Measurements from ENCODE around the gene KIZ.

- TF ChIP-seq, protein P1, sequence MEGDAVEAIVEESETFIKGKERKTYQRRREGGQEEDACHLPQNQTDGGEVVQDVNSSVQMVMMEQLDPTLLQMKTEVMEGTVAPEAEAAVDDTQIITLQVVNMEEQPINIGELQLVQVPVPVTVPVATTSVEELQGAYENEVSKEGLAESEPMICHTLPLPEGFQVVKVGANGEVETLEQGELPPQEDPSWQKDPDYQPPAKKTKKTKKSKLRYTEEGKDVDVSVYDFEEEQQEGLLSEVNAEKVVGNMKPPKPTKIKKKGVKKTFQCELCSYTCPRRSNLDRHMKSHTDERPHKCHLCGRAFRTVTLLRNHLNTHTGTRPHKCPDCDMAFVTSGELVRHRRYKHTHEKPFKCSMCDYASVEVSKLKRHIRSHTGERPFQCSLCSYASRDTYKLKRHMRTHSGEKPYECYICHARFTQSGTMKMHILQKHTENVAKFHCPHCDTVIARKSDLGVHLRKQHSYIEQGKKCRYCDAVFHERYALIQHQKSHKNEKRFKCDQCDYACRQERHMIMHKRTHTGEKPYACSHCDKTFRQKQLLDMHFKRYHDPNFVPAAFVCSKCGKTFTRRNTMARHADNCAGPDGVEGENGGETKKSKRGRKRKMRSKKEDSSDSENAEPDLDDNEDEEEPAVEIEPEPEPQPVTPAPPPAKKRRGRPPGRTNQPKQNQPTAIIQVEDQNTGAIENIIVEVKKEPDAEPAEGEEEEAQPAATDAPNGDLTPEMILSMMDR (IDR thresholded peaks at IDR 0.05), result no peak
- no peak for TF ChIP-seq POLR2A (IDR thresholded peaks at IDR 0.05)
Observed at GRCh38 chr20:21259346-21259745, 133.5 kb downstream of the KIZ start.
